NCI-H526 (cell line): ENCODE measurements around the gene BRD3OS.

Experiments used
- DNase-seq, 2 experiments: peaks; one replicate each; lab custom pipeline; 2025; lab: John Stamatoyannopoulos, UW

Gene BRD3OS

DNA sequence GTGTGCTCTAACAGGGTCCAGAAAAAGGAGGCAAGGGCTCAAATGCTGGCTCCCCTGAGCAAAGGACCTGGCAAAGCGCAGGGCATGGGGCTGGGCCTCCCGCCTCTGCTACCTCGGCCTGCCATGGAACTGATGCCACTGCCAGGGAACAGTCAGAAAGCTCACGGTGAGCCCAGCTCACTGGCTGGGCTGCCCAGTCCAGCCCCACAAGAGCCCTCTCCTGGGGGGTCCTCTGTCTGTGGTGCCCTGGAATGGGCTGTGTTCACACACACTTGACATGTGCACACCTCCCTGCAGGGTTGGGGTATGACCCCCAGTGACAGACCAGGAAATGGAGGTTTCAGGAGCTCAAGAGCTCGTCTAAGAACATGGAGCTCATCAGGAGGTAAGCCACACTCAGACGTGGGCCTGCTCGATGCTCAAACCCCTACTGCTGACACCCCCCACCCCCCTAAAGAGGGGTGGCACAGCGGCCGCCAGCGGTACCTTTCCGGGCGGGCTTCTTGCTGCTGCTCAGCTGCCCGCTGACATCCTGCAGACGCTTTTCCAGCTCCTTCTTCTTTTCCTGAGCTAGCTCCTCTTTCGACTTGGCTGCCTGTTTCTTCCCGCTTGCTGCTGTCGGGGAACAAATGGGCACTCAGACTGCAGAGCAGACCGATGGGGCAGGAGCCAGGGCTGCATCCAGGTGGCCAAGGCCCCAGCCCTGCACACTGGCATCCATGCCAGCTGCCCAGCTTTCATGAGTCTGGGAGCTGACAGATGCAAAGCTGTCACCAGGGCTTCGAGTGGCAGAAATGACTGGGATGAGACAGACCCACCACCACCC lies 9.1 kb downstream of the BRD3OS start:
- no peak for DNase-seq

DNA sequence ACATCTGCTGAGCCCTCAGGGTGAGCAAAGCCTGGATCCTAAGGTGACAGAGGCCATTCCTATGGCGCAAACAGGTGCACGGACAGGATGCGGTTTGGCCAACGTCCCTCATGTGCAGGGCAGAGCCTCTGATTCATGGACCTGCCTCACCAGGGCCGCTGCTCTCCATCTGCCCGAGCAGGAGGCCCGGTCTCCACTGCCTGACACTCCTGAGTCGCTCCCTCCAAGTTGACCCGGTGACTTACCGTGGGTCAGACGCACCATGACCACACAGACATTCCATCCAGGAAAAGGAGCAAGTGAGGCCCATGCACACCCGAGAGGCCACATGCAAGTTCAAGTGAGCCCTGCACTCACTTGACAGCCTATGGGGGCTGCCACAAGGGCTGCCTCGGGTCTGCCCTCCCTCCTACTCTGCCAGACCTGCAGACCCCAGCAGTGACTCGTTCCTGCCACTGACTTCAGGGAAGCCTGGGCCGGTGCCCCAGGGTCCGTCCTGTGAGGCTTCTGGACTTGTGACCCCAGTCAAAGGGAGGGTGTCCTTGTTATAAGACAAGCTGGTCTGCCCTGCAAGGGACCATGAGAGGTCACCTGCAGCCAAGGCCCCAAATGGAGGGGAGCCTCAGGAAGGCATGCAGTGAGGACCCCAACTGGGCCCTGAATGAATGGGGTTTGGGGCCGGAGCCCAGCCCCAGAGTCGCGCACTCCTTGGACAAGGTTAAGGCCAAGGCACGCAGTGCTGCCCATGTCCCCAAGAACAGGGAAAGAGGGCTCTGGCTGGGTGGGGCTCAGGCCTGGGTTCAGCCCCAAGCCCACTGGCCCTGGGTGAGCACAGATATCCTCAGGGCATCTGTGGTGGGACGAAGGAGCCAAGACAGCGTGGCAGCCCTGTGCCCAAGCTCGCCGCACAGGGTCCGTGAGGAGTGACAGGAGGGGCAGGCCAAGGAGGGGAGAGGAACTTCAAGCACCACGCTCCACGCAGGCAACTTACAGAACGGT lies 10.1 kb downstream of the BRD3OS start:
- DNase-seq: no peak

DNA sequence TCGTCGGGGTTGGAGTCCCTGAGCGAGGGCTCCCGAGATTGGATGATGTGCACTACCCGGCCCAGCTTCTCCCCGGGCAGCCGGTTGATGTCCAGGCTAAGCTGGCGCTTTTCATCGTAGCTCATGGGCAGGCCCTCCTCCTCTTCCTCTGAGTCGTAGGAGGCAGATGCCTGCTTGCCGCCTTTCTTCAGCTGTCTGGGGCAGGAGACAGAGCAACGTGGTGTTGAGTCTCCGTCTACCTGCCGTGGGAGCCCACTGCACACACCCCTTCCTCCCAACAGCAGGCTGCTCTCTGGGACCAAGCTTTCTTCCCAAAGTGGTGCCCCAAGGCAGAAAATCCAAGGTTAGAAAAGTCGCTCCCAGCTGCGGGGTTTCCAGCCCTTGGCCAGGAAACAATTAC lies 10.8 kb downstream of the BRD3OS start:
- no peak for DNase-seq

DNA sequence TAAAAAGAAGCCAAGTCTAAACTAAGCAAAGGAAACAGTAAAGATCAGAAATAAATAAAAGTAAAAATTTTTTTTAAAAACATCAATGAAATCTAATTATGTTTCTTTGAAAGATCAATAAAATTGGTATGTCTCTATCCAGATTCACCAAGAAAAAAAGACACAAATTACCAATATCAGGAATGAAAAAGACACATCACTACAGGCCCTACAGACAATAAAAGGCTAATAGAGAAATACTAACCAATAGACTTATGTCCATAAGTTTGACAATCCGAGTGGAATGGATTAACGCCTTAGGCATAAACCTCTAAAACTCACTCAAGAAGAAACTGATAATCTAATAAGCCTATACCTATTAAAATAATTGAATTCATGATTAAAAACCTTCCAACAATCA lies 12.4 kb downstream of the BRD3OS start:
- no peak for DNase-seq

DNA sequence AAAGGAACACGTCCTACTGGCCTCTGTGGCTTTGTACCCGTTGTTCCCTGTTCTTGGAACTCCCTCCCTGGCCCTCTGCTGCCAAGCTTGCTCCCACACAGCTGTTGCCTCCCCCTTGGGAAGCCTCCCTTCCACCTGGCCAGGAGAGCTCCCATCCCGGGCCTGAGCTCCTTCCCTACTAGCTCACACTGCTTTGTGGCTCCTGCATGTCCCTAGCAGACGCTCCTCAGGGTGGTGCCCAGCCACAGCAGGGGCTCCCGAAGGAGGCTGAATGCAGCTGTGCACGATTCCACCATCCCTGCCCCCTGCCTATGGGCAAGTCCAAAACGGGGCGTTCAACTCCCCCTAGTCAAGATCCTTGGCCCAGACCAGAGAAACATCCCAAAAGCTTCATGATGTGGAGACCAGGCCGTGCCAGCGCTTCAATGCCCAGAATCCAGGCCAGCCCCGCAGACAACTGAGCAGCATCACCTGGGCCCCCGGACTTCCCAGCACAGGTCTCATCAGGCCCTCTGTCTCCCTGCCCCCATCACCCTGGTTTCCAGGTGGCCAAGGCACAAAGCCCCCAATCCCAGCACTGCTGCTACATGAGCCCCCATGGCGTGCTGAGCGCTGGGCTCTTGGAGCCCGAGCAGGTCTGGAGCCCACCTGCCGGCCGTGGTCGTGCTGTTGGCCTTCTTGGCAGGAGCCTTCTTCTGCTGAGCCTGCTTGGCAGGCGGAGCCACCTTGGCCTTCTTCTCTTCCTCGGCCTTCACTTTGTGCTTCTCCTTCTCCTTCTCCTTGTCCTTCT lies 14.3 kb downstream of the BRD3OS start:
- no peak for DNase-seq

DNA sequence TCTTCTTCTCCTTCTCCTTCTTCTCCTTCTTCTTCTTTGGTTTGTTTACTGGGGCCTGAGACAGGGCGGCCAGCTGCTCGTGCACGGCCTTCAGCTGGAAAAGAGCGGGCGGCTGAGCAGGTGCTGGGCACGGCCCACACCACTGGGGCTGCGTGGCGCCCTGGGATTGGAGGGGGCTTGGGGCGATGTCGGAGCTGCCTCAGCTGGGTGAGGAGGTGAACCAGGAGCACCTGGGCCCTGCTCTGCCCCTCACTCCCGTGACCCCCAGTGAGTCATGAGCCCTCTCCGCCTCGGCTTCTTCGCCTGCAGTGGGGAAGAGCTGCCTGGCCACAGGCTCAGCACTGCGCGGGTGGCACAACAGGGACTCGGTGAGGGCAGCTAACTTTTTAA lies 14.9 kb downstream of the BRD3OS start:
- no peak for DNase-seq

DNA sequence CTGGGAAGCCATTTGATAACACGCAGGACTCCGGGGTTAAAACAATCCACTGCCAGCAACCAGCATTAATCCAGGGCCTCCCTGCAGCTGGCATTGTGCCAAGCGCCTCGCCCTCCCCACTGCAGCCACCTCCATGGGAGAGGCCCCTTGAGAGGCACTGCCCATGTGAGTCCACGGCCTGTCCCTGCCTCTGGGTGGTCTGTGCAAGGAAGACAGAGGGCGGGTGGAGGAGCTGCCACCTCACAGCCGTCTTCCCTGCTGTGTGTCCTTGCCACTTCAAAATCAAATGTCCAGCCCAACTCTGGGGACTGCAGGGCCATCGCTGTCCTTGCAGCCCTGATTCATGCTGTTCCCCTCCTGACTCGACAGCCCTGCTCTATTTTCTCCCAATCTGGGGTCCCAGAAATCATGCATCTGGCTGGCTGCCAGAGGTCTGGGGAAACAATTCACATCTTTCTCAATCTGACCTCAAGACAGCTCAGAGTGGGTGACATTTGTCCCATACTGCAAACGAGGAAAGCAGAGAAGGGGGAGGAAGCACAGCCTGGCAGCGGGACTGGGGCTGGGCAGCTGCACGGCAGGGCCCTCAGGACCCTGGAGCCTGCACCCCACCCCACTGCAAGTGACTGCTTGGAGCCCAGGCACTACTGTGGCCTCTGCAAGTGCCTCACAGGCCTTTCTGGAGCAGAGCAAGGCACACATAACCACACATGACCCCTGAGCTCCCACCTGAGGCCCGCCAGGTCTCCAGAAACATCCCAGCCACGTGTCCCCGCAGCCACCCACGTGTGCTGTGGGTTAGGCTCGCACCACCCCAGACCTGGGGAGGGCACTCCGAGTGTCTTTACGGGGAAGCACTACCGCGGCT lies 15.7 kb downstream of the BRD3OS start:
- DNase-seq: no peak

DNA sequence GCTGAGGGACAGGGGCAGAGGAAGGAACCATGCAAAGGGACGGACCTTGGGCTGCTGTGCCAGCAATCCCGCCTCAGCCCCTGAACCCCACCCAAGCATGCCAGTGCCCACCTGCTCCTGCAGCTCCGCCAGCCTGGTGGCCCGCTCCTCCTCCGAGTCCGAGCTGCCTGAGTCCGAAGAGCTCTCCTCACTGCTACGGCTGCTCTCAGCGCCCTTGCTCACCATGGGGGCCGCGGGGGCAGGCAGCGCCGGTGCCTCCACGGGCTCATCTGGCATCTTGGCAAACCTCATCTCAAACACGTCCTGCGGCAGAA lies 16.3 kb downstream of the BRD3OS start:
- DNase-seq: no peak

DNA sequence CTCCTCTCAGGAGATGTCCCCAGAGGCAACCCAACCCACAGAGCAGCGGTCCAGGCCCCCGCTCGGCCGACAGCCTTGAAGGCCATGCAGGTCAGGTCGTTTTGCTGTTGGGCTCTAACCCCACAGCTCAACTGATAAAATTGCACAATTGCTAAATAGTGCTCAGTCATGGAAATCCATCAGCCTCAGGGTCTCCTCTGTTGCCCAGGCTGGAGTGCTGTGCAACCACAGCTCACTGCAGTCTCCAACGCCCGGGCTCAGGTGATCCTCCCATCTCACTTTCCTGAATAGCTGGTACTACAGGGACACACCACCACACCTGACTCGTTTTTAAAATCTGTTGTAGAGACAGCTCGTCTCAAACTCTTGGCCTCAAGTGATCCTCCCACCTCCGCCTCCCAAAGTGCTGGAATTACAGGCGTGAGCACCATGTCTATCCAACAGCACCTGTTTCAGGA lies 18.3 kb downstream of the BRD3OS start:
- no peak for DNase-seq

DNA sequence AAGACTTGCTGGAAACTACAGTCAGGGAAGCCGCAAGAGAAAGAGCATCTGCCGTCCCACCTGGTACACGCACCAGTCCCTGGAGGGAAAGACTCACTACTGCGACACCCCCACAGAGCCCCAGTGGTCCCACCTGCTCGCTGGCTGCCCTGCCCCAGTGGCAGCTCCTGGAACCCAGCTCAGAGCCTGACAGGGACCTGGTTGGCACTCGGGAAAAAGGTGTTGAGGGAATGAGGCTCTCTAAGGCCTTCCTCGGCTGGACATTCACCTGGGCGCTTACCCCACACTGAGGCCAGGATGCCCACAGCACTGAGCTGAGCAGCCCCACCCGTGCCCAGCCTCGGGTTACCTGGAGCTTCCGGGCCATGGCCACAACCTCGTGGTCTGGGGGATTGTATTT lies 19.7 kb downstream of the BRD3OS start:
- DNase-seq: no peak

DNA sequence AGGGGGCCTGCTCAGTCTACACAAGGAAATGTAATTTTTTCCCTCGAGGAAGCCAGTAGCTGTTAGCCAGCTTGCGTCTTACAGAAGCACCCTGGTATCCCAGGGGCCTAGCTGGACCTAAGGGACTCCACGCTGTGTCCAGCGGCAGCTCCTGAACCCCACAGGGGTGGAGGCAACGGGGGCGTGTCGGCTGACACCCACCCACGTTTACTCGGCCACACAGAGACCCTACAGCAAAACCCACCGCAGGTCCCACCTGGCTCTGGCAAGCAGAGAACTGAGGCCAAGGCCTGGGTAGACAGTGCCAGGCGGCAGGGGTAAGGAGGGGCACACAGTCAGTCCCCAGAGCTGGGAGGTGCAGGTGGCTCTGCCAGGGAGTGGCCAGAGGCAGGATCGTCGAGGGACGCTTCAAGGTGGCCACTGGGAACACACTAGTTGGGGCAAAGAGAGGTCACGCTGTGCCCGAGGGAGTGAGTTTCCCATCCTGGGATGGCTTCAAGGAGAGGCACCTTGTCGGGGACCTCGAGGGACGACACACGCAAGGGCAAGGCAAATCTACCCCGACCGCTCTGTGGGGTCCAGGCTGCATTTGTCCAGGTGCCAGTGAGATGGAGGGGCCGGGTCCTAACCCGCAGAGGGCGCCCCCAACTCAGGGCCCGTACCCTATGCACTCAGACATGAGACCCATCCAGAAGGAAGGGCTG lies 20.7 kb downstream of the BRD3OS start:
- no peak for DNase-seq

DNA sequence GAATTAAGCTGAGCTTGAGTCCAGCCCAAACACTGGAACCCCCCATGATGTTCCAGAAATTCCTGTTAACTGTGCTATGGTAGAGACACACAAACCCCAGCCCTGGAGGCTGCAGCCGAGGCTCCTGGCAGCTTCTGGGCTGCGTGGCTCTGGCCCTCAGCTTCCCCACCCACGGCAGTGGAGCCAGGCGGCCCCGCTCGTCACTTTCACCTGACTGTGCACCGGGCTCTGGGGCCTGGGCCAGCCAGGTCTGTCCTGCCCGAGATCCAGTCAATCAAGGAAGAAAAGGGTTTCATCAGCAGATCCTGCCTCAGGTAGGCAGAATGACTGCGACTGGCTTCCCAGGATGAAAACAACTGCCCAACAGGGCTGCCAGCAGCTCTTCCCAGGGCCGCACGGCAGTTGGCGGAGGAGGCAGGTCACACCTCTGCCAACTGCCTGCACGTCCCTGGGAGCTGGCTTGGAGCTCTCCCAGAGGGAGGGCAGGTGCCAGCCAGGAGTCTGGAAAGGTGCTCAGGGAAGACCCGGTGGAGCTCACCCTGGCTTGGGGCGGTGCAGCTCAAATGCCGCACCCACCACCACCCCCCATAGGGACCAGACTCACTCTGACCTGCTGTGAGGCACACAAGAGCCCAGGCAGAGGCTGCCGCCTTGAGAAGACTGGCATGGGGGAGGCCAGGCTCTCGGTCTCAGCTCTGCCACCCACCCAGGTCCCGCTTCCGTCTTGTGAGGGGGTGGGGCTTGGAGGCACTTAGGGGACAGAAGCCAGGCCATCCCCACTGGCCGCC lies 21.8 kb downstream of the BRD3OS start:
- DNase-seq: no peak

DNA sequence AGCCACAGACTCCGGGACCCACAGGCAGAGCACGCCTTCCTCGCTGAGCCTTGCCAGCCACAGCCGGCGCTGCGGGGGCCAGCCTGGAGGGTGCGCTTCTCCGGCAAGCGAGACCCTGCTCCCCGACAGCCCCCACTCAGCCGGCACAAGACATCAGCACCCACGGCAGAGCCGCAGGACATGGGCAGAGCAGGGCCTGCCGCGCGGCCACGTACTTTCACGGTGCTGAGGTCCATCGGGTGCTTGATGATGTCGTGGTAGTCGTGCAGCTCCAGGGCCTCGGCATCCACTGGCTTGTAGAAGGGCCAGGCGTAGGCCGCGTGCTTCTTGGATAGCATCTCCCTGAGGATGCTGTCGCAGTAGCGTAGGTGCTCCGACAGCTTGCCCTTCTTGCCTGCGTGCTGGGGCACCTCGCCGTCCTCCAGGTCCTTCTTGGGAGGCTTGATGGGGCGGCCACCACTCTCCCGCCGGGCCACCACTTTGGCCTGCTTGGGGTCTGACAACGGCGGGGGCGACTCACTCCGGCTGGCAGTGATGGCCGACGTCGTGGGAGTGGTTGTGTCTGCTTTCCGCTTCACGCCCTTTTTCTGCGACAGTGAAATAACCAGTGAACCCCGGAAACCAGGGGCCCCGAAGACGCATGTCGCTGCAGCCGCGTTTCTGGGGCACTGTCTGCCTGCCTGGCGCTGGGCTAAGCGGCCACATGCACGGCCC lies 22.7 kb downstream of the BRD3OS start:
- DNase-seq: no peak

DNA sequence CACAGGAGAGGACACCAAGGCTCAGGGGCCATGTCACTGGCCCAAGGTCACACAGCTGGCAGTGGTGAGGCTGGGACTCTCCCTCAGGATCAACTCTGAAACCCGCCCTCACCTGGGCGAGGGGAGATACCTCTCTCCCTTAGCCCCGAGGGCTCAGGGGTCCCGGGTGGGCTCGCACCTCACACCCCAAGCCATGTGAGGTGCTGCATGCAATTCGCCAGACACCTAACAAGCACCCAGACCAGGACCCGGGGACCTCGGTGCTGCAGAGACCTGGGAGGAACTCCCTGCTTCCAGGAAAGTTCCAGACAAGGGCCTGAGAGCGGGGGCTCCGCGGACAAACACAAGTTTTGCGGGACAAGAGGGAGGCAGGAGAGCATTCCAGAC lies 23.3 kb downstream of the BRD3OS start:
- no peak for DNase-seq

DNA sequence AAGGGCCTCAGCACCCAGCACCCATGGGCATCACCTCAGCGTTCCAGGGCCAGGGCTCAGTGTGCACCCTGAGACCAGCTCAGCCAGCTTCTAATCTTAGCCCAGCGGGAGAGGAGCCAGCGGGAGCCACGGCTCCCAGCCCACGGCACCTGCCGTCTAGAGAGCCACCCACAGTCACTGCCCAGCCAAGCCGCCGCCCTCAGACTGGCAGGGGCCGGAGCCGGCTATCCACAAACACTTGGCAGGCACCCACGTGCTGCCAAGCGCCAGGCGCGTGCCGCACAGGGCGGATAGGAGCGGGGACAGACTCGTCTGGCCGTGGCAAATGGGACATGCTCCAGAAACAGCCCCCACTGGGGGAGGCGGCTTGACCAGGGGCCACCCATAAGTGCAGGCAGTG lies 24.0 kb downstream of the BRD3OS start:
- DNase-seq: no peak

DNA sequence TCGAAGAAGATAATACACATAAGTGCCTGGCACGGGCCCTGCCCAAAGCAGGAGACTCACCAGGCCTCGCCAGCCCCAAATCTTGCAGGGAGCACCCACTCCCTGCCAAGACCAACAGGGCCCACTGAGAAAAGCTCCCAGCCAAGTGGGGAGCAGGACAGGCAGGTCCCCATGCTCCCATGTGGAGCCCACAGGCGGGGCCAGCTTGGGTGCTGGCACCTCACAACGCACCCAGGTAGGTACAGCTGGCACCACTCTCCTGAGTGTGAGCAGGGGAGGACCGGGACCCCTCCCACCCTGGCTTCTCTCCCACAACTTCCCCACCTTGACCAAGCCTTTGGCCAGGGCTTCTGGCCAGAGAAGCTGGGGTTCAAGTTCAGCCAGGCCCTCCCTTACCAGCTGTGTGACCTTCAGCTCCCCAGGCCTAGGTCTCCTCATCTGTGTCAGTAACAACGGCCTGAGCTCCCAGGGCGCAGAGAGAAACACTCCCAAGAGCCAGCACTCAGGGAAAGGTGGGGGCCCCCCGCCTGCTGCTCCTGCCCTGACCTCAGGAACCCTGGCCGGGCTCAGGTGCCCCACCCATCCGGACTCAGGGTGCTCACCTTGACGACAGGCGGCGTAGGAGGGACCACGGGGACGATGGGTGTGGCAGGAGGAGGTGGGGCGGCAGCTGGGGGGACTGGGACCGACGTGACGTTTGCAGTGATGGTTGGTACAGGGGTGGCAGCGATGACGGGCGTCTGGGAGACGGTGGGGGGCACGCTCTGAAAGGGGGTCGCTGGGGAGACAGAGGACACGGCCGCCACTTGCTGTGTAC lies 24.7 kb downstream of the BRD3OS start:
- DNase-seq: no peak

DNA sequence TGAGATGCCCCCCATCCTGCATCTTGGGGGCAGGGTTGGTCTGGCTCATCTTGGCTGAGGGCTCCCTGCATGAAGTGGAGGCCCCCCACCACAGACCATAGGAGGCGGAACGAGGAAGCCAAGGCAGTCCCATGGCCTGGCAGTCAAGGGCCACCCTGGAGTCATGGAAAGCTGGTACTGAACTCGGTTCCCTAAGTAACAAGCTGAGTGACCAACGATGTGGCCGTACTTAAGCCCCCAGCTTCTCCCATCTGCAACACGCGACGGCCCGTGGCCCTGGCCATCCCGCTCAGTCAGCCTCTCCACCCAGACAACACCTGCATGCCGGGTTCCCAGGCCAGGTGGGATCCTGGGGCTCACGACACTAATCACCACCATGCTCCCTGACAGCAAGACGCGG lies 25.4 kb downstream of the BRD3OS start:
- DNase-seq: no peak

DNA sequence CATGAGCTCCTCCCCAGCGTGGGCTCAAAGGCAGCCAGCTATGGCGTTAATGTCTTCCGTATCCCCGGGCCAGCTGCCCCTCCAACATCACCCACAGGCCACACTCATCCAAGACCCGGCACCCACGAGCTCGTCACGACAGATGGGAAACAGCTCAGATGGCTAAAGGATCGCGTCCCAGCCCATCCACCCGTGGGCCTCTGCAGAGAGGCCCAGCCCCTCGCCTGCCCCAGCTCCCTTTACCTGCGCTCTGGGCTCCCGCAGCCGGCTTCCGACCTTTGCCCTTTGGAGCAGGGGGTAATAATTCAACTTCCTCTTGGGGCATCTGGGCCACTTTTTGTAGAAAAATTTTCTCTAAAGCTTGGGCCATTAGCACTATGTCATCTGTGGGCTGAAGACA lies 26.0 kb downstream of the BRD3OS start:
- DNase-seq: no peak
